ENCODE measurements around the gene SDHC. TPM values are rescaled to one million over a fixed set of nuclear protein-coding genes. Genes with fewer than 3 reads are reported as not detected.
"Not testable (repeated sequence)": the region's sequence is repeated elsewhere in the genome, so short reads cannot be mapped to it uniquely, and the experiment has no call there.

SDHC gene
- polyA plus RNA-seq, 2 donors = 40.6 to 148 TPM

- WGBS, 2 donors = 56 to 69% methylated on average over 3 of the region's 3 CpGs
- Histone ChIP-seq H3K4me1 (ENCODE audit: control insufficient read depth in 2 of 2, insufficient read depth in 2 of 2, low read length in 1 of 2) (peaks cover 0 to 2% of the 10 kb centered on the region in 2 donors), H3K27me3 (ENCODE audit: control insufficient read depth in 1 of 2, insufficient read depth in 2 of 2, low read length in 2 of 2) (no peaks in the 10 kb centered on the region), H3K27ac (ENCODE audit: low read depth in 2 of 2, low read length in 1 of 2) (no peak overlapping the region), H3K9me3 (ENCODE audit: control insufficient read depth in 2 of 2, insufficient read depth in 1 of 2, low read depth in 1 of 2, low read length in 1 of 2) (no peaks in the 10 kb centered on the region), H3K36me3 (ENCODE audit: control insufficient read depth in 2 of 2, insufficient read depth in 2 of 2, low read length in 1 of 2) (no peaks in the 10 kb centered on the region), H3K4me3 (ENCODE audit: low read depth in 1 of 2, low read length in 2 of 2) (no peak overlapping the region)
Measured at GRCh38 chr1:161408429-161409052, 94.4 kb downstream of the SDHC start.

- H3K27ac ChIP-seq (ENCODE audit: low read depth in 2 of 2, low read length in 1 of 2) = peak overlapping the region in 1 of 2 donors; percentile 42
- WGBS, 2 donors = 75 to 76% methylated on average over 13 of the region's 13 CpGs
- not testable (repeated sequence) for H3K27me3 ChIP-seq (ENCODE audit: control insufficient read depth in 1 of 2, insufficient read depth in 2 of 2, low read length in 2 of 2); H3K4me1 ChIP-seq (ENCODE audit: control insufficient read depth in 2 of 2, insufficient read depth in 2 of 2, low read length in 1 of 2); H3K9me3 ChIP-seq (ENCODE audit: control insufficient read depth in 2 of 2, insufficient read depth in 1 of 2, low read depth in 1 of 2, low read length in 1 of 2); H3K36me3 ChIP-seq (ENCODE audit: control insufficient read depth in 2 of 2, insufficient read depth in 2 of 2, low read length in 1 of 2); H3K4me3 ChIP-seq (ENCODE audit: low read depth in 1 of 2, low read length in 2 of 2)
Measured at GRCh38 chr1:161409848-161410635, 95.9 kb downstream of the SDHC start.

GRCh38 chr1:161410636-161410970 lies 96.4 kb downstream of the SDHC start:
- H3K36me3 ChIP-seq (ENCODE audit: control insufficient read depth in 2 of 2, insufficient read depth in 2 of 2, low read length in 1 of 2); H3K4me1 ChIP-seq (ENCODE audit: control insufficient read depth in 2 of 2, insufficient read depth in 2 of 2, low read length in 1 of 2); H3K27me3 ChIP-seq (ENCODE audit: control insufficient read depth in 1 of 2, insufficient read depth in 2 of 2, low read length in 2 of 2); H3K27ac ChIP-seq (ENCODE audit: low read depth in 2 of 2, low read length in 1 of 2); H3K4me3 ChIP-seq (ENCODE audit: low read depth in 1 of 2, low read length in 2 of 2); H3K9me3 ChIP-seq (ENCODE audit: control insufficient read depth in 2 of 2, insufficient read depth in 1 of 2, low read depth in 1 of 2, low read length in 1 of 2): not testable (repeated sequence)
- 84 to 89% methylated on average over 4 of the region's 4 CpGs for WGBS, 2 donors

Other genes starting within 250 kb of the SDHC start
- 1 to 10 TPM; 7.9 to 9.5 TPM for gene ARHGAP30, start 244.5 kb upstream of the SDHC start, polyA plus RNA-seq
- gene NECTIN4, start 224.8 kb upstream of the SDHC start, polyA plus RNA-seq = 10 to 100 TPM; 44.9 to 80.5 TPM
- 1 to 10 TPM; 1.8 to 2.5 TPM for gene KLHDC9, start 216.0 kb upstream of the SDHC start, polyA plus RNA-seq
- gene PFDN2, start 196.3 kb upstream of the SDHC start, polyA plus RNA-seq = 100 to 1,000 TPM; 116 to 186 TPM
- 10 to 100 TPM; 28.0 to 28.5 TPM for gene NIT1, start 196.3 kb upstream of the SDHC start, polyA plus RNA-seq
- 10 to 100 TPM; 15.5 to 24.4 TPM for gene DEDD, start 181.7 kb upstream of the SDHC start, polyA plus RNA-seq
- gene UFC1, start 160.4 kb upstream of the SDHC start, polyA plus RNA-seq = 100 to 1,000 TPM in 1 of 2 donors, 10 to 100 TPM in 1; 94.3 to 132 TPM
- 10 to 100 TPM; 16.5 to 22.9 TPM for gene USP21, start 154.9 kb upstream of the SDHC start, polyA plus RNA-seq
- 10 to 100 TPM; 11.7 to 29.6 TPM for gene PPOX, start 148.0 kb upstream of the SDHC start, polyA plus RNA-seq
- 10 to 100 TPM; 18.3 to 18.8 TPM for gene B4GALT3, start 136.9 kb upstream of the SDHC start, polyA plus RNA-seq
- 1 to 10 TPM in 1 of 2 donors, under 1 TPM in 1; 0.82 to 1.1 TPM for gene ADAMTS4, start 115.3 kb upstream of the SDHC start, polyA plus RNA-seq
- 10 to 100 TPM; 27.8 to 76.0 TPM for gene NDUFS2, start 112.0 kb upstream of the SDHC start, polyA plus RNA-seq
- gene FCER1G, start 99.1 kb upstream of the SDHC start, polyA plus RNA-seq = 10 to 100 TPM; 10.0 to 14.0 TPM
- not detected for gene APOA2, start 90.8 kb upstream of the SDHC start, polyA plus RNA-seq
- gene TOMM40L, start 88.3 kb upstream of the SDHC start, polyA plus RNA-seq = 10 to 100 TPM in 1 of 2 donors, 1 to 10 TPM in 1; 8.0 to 10.5 TPM
- under 1 TPM in 1 of 2 donors, not detected in 1; 0.07 TPM for gene NR1I3, start 76.2 kb upstream of the SDHC start, polyA plus RNA-seq
- 10 to 100 TPM in 1 of 2 donors, 1 to 10 TPM in 1; 10.0 to 16.2 TPM for gene PCP4L1, start 55.6 kb upstream of the SDHC start, polyA plus RNA-seq
- 1 to 10 TPM; 1.4 to 1.6 TPM for gene MPZ, start 4.4 kb upstream of the SDHC start, polyA plus RNA-seq
- not detected for gene CFAP126, start 53.5 kb downstream of the SDHC start, polyA plus RNA-seq
- 1 to 10 TPM; 2.2 to 2.3 TPM for gene FCGR2A, start 191.1 kb downstream of the SDHC start, polyA plus RNA-seq
- 1 to 10 TPM in 1 of 2 donors, under 1 TPM in 1; 0.79 to 1.2 TPM for gene HSPA6, start 210.2 kb downstream of the SDHC start, polyA plus RNA-seq
- 1 to 10 TPM in 1 of 2 donors, under 1 TPM in 1; 0.57 to 1.0 TPM for gene FCGR3A, start 235.4 kb downstream of the SDHC start, polyA plus RNA-seq

Measured in esophagus (tissue), 2 donors.